ENCODE measurements around the gene C14orf180.

DNA sequence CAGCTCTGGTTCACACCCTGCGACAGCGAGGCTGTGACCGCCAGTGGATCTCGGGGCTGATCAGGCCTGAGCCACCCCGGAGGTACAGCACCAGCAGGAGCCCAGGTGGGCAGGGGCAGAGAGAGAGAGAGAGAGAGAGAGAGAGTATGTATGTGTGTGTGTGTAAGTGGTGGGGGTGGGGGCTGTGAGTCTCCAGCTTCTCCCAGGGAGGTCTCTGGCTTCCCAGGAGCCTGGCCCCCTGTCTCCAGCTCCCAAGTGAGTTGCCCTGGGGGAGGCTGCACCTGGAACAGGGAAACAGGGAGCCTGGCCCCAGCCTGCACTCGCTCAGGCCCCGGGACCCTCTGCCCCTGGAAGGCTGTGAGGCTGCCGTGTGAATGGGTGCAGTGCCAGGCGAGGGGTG, 2.0 kb downstream of the C14orf180 start:
- no peak for TF ChIP-seq EZH2phosphoT487 (IDR thresholded peaks at IDR 0.05; ENCODE audit: low read depth)
- TF ChIP-seq, protein P1, sequence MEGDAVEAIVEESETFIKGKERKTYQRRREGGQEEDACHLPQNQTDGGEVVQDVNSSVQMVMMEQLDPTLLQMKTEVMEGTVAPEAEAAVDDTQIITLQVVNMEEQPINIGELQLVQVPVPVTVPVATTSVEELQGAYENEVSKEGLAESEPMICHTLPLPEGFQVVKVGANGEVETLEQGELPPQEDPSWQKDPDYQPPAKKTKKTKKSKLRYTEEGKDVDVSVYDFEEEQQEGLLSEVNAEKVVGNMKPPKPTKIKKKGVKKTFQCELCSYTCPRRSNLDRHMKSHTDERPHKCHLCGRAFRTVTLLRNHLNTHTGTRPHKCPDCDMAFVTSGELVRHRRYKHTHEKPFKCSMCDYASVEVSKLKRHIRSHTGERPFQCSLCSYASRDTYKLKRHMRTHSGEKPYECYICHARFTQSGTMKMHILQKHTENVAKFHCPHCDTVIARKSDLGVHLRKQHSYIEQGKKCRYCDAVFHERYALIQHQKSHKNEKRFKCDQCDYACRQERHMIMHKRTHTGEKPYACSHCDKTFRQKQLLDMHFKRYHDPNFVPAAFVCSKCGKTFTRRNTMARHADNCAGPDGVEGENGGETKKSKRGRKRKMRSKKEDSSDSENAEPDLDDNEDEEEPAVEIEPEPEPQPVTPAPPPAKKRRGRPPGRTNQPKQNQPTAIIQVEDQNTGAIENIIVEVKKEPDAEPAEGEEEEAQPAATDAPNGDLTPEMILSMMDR (IDR thresholded peaks at IDR 0.05; ENCODE audit: low read depth, low read length) = no peak

Measured in OCI-LY3 (cell line).